Measurements from ENCODE around the gene SETD1A. TPM values are rescaled to one million over a fixed set of nuclear protein-coding genes. Genes with fewer than 3 reads are reported as not detected.

Gene SETD1A
- total RNA-seq, 1 donor from 2014 or later, result 3.2 TPM

DNA sequence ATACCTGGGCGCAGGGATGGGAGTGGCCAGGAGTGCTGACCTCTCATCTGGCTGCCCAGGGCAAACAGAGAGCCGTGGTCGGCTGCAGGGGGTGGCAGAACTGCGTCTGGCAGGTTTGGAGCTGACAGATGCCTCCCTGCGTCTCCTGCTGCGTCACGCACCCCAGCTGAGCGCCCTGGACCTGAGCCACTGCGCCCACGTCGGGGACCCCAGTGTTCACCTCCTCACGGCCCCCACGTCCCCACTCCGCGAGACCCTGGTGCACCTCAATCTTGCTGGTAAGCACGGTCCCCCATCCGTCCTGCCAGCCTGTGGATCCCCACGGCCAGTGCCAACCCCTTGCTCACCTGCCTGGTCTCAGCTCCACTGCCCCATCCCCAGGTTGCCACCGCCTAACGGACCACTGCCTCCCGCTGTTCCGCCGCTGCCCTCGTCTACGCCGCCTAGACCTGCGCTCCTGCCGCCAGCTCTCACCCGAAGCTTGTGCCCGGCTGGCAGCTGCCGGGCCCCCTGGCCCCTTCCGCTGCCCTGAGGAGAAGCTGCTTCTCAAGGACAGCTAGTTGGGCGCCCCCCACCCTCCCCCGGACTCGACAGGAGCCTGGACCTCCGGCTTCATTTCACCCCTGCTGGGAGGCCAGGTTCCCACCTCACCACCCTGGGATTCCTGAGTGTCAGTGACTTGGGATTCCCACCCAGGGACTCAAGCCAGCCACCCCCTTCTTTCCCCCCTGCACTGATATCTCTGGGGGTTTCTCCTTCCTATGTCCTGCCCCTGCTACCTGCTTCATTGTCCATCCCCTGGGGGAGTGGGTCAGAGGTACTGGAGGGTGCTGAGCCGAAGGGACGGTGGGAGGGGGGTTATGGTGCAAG lies 10.6 kb upstream of the SETD1A start:
- Histone ChIP-seq H3K4me1 (peaks cover 19% of the 10 kb centered on the region), H3K27ac (no peak overlapping the region), H3K9me3 (ENCODE audit: low read depth) (no peaks in the 10 kb centered on the region), H4K20me1 (ENCODE audit: low read depth) (peaks cover 21% of the 10 kb centered on the region), H2AFZ (replicated peaks) (no peak overlapping the region), H3F3A (ENCODE audit: low read depth) (peaks cover 37% of the 10 kb centered on the region), H3K27me3 (no peaks in the 10 kb centered on the region), H3K79me2 (ENCODE audit: low read depth) (peaks cover 22% of the 10 kb centered on the region), H3K4me2 (peak overlapping the region; percentile 96), H3K4me3 (peak overlapping the region; percentile 96), H3K36me3 (peaks cover 9% of the 10 kb centered on the region), H3K9ac (no peak overlapping the region)
- DNase-seq (ENCODE audit: low spot score), result no peak
- H3K4me3 Mint-ChIP-seq, result peak overlapping the region; percentile 70
- H3K9me3 Mint-ChIP-seq, result no peaks in the 10 kb centered on the region
- H3K4me1 Mint-ChIP-seq, result peaks cover 33% of the 10 kb centered on the region
- peak overlapping the region; percentile 84 for H3K27ac Mint-ChIP-seq
- H3K27me3 Mint-ChIP-seq (ENCODE audit: insufficient read depth, low read depth), result peaks cover 10% of the 10 kb centered on the region
- peaks cover 19% of the 10 kb centered on the region for H3K36me3 Mint-ChIP-seq
- no peak for TF ChIP-seq EZH2phosphoT487 (IDR thresholded peaks at IDR 0.05)
- TF ChIP-seq, protein P1, sequence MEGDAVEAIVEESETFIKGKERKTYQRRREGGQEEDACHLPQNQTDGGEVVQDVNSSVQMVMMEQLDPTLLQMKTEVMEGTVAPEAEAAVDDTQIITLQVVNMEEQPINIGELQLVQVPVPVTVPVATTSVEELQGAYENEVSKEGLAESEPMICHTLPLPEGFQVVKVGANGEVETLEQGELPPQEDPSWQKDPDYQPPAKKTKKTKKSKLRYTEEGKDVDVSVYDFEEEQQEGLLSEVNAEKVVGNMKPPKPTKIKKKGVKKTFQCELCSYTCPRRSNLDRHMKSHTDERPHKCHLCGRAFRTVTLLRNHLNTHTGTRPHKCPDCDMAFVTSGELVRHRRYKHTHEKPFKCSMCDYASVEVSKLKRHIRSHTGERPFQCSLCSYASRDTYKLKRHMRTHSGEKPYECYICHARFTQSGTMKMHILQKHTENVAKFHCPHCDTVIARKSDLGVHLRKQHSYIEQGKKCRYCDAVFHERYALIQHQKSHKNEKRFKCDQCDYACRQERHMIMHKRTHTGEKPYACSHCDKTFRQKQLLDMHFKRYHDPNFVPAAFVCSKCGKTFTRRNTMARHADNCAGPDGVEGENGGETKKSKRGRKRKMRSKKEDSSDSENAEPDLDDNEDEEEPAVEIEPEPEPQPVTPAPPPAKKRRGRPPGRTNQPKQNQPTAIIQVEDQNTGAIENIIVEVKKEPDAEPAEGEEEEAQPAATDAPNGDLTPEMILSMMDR (IDR thresholded peaks at IDR 0.05), result no peak

DNA sequence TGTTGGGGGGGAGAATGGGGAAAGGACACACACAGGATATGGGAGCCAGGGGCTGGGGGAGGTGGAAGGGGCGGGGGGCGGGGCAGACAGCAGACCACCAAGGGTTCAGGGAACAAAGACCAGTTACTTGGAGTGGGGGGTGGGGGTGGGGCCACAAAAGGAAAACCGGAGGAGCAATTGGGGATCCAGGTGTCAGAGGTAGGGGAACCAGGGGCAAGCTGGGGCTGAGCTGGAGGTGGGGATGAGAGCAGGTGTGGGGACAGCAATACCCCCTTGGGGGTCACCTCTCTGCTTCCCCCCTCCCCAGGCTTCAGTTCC lies 10.1 kb upstream of the SETD1A start:
- no peaks in the 10 kb centered on the region for H3K9me3 ChIP-seq (ENCODE audit: low read depth)
- peaks cover 31% of the 10 kb centered on the region for H3K4me1 Mint-ChIP-seq
- H3F3A ChIP-seq (ENCODE audit: low read depth), result peaks cover 37% of the 10 kb centered on the region
- H3K36me3 Mint-ChIP-seq, result peaks cover 19% of the 10 kb centered on the region
- H3K9ac ChIP-seq, result no peak overlapping the region
- H3K4me1 ChIP-seq, result peaks cover 19% of the 10 kb centered on the region
- H3K27me3 ChIP-seq, result no peaks in the 10 kb centered on the region
- H3K27ac Mint-ChIP-seq, result peak overlapping the region; percentile 95
- peaks cover 21% of the 10 kb centered on the region for H3K79me2 ChIP-seq (ENCODE audit: low read depth)
- peak; percentile 37 for DNase-seq (ENCODE audit: low spot score)
- H3K36me3 ChIP-seq, result peaks cover 9% of the 10 kb centered on the region
- TF ChIP-seq EZH2phosphoT487 (IDR thresholded peaks at IDR 0.05), result no peak
- no peak for TF ChIP-seq EZH2 (IDR thresholded peaks at IDR 0.05)
- TF ChIP-seq, protein P1 (IDR thresholded peaks at IDR 0.05), result no peak
- no peaks in the 10 kb centered on the region for H3K9me3 Mint-ChIP-seq
- peak overlapping the region; percentile 84 for H3K4me3 Mint-ChIP-seq
- H3K27ac ChIP-seq, result no peak overlapping the region
- peaks cover 10% of the 10 kb centered on the region for H3K27me3 Mint-ChIP-seq (ENCODE audit: insufficient read depth, low read depth)
- peak overlapping the region; percentile 96 for H3K4me3 ChIP-seq
- peaks cover 16% of the 10 kb centered on the region for H4K20me1 ChIP-seq (ENCODE audit: low read depth)
- peak overlapping the region; percentile 43 for H2AFZ ChIP-seq (replicated peaks)
- H3K4me2 ChIP-seq, result peak overlapping the region; percentile 96

DNA sequence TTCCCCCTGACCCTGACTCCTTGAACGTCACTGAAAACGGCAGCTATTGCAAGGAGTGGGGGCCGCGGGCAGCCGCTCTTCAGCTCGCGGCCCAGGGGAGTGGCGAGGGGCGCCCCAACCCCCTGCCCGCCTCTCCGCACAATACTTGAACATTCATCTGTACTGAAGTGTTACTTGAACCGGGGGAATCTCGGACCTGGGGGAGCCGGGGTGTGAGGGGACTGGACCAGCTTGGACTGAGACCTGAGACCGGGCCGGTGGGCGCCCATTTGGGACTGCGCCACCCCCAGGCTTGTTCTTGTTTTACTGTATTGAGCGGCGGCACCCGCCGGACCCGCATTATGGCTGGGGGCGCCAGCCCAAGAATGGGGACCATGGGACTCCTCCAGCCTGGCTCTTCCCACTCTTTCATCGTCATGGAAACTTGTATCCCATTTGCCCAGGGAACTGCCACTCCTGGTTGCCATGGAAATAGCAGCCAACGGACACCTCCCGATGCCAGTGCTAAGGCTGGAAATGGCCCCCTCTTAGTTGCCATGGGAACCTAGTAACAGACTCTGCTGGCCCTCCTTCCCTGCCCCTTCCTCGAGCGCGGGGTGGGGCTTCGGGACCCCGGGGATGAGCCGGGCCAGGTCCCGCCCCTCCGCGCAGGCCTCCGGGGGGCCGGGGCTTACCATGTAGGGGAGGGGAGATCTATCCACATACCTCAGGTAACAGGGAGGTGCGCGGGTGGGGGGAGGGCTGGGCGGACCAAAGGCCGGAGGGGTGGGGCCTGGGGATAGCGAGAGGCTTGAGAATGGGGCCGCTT lies 9.5 kb upstream of the SETD1A start:
- TF ChIP-seq, protein P1 (IDR thresholded peaks at IDR 0.05), result peak; percentile 29
- TF ChIP-seq EZH2phosphoT487 (IDR thresholded peaks at IDR 0.05), result no peak
- H3K79me2 ChIP-seq (ENCODE audit: low read depth), result peaks cover 15% of the 10 kb centered on the region
- no peaks in the 10 kb centered on the region for H3K27me3 ChIP-seq
- H3K27ac Mint-ChIP-seq, result peak overlapping the region; percentile 95
- H3K4me3 Mint-ChIP-seq, result peak overlapping the region; percentile 93
- H3K27me3 Mint-ChIP-seq (ENCODE audit: insufficient read depth, low read depth), result peaks cover 10% of the 10 kb centered on the region
- H3K4me2 ChIP-seq, result peak overlapping the region; percentile 96
- peaks cover 40% of the 10 kb centered on the region for H3F3A ChIP-seq (ENCODE audit: low read depth)
- DNase-seq (ENCODE audit: low spot score), result peak; percentile 100
- H3K4me1 Mint-ChIP-seq, result peaks cover 27% of the 10 kb centered on the region
- peaks cover 16% of the 10 kb centered on the region for H3K36me3 Mint-ChIP-seq
- peaks cover 9% of the 10 kb centered on the region for H3K36me3 ChIP-seq
- H3K27ac ChIP-seq, result peak overlapping the region; percentile 51
- H3K9ac ChIP-seq, result no peak overlapping the region
- peak overlapping the region; percentile 96 for H3K4me3 ChIP-seq
- peaks cover 12% of the 10 kb centered on the region for H4K20me1 ChIP-seq (ENCODE audit: low read depth)
- H3K9me3 ChIP-seq (ENCODE audit: low read depth), result no peaks in the 10 kb centered on the region
- H3K9me3 Mint-ChIP-seq, result no peaks in the 10 kb centered on the region
- H2AFZ ChIP-seq (replicated peaks), result peak overlapping the region; percentile 43
- peaks cover 19% of the 10 kb centered on the region for H3K4me1 ChIP-seq
